ENCODE results near the gene COX7A2L.

DNA sequence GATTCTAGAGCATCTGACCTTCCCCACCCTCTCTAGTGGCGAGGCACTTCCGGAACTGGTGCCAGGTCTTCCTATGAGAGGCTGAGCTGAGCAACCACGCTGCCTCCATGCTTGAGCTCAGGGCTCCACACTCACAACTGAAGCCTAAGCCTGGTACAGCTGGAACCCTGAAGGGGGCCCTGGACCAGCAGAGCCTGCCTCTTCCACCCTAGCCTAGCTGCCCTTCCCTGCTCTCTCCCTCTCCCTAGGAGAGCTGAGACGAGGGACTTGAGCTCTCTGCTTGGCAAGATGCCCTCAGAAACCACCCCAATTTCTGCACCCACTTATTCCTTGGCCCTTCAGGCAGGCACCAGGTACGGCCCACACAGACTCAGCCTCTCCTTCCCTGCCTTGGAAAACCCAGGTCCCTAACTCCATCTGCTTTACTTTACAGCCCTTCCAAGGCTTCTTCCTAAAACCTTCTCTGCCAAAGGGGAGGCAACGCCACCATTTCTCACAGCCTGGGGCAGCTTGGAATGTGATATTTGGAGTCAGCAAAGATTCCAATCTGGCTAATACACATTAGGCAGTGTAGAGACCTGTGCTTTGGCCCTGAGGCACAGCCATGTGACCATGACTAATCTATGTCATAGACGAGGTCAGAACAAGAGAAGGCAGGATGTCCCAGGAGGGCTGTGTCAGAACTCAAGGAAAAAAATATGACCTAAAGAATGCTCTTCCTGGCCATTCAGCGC lies 18.8 kb downstream of the COX7A2L start:
- TF ChIP-seq, protein P1, sequence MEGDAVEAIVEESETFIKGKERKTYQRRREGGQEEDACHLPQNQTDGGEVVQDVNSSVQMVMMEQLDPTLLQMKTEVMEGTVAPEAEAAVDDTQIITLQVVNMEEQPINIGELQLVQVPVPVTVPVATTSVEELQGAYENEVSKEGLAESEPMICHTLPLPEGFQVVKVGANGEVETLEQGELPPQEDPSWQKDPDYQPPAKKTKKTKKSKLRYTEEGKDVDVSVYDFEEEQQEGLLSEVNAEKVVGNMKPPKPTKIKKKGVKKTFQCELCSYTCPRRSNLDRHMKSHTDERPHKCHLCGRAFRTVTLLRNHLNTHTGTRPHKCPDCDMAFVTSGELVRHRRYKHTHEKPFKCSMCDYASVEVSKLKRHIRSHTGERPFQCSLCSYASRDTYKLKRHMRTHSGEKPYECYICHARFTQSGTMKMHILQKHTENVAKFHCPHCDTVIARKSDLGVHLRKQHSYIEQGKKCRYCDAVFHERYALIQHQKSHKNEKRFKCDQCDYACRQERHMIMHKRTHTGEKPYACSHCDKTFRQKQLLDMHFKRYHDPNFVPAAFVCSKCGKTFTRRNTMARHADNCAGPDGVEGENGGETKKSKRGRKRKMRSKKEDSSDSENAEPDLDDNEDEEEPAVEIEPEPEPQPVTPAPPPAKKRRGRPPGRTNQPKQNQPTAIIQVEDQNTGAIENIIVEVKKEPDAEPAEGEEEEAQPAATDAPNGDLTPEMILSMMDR (IDR thresholded peaks at IDR 0.05), result no peak
- TF ChIP-seq EZH2 (IDR thresholded peaks at IDR 0.05; ENCODE audit: borderline replicate concordance, insufficient read depth, low read depth, low read length, poor library complexity, severe bottlenecking), result no peak
